Stimulated activated CD4-positive, alpha-beta T cell treated with anti-CD3 and anti-CD28 coated beads, Interleukin-4, amount 100 ng/mL, for 1 hour (primary cell): ENCODE measurements around the gene TAF4.
"Not testable (repeated sequence)": the region's sequence is repeated elsewhere in the genome, so short reads cannot be mapped to it uniquely, and the experiment has no call there.

Source experiments
- DNase-seq: peaks from one replicate; pipeline ENCODE4 v3.0.0-alpha.2; 2020

Gene TAF4

DNA sequence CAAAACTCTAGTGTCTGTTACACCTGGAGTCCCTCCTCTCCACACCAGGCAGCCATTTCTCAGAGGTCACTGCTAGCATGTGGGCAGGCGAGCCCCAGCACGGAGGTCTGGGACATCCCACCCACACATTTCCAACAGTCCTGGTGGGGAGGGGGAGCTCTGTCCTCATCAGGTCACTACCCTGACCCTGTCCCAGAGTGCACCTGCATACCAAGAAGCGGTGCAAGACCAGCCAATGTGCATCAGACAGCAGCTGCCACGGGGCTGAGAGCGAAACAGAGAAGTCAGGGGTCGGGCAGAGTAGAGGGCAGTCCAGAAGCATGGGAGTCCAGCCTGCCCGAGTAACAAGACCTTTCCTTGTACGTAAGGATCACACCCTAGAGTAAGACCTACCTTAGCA, 71.1 kb downstream of the TAF4 start:
- DNase-seq: no peak

DNA sequence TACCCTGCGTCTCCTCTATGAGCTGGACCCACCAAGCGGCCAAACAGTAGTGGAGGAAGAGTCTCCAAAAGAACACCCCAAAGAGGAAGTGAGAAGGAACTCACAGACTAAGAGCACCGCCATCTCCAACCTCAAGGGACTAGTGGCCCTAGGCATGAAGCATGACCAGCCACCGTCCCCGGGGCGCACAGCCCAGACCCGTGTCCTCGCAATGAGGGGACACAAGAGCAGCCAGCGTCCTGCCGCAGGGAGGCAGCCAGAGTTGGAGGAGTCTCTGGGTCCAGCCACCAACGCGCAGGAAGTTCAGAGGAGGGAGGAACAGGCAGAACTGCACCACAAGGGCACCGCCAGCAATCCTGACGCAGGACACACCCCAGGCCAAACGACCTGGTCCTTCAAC, 72.6 kb downstream of the TAF4 start:
- DNase-seq: no peak

DNA sequence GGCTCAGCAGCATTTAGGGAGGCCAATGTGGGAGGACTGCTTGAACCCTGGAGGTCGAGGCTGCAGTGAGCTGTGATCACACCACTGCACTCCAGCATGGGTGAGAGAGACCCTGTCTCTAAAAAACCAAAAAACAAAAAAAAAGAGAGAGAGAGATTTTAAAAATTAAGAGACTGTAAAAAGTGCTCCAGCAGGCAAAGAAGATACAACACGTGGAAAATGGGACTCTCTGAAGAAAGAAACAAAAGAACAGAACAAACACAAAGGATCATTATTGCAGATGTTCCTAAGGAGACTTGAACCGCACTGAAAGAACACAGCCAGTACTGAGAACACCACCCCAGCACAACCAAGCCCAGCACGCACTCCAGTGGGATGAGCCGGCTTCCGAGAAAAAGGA, 74.2 kb downstream of the TAF4 start:
- DNase-seq: no peak

DNA sequence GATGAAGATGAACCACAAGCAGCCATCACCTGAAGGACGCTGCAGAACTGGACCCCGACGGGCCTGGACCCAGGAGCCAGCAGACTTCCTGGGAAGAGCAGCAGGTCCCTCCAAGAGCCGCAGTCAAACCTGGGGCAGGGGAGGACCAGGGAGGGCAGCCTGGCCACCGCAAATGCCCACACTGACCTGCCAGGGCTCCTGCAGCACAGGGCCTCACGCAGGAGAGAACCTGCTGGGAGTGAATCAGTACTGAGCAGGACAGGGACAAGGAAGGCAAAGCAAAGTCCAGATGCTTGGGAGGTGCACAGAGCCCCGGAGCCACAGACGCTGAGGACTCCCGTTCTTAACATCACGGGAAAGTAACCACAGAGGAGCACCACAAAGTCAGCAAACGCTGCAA, 75.2 kb downstream of the TAF4 start:
- no peak for DNase-seq

DNA sequence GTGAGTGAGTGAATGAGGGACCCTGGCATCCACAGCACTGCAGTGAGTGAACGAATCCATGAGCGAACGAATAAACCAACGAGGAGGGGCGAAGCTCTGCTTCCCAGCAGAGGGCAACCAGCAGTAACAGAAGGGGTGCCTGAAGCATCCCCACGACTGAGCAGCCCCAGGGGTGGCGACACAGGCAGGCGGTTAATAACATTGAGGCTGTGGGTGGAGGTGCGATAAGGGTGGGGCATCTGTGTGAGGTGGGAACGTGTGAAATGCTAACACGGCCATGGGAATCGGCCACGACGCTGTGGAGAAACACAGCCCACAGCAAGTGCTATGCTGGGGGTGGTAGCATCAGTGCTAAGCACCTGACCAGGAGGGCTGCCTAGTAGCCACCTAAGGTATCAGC, 75.9 kb downstream of the TAF4 start:
- DNase-seq: no peak

DNA sequence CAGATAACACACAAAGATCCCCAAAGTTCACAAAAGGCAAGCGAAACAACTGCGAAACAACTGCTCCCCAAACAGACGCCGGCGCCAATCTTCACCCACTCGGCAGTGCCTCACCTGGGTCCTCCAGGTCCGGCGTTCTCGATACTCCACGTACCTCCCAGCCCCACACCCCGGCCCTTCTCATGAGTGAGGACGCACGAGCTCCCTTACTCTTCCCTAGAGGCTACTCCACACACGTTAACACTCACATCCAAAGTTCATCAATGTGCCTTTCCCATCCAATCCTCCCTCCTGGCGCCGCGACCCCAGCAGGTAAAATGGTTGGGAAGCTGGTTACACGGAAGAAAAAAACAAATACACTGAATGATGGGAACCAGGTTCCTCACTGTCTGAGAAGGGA, 77.0 kb downstream of the TAF4 start:
- DNase-seq: no peak

DNA sequence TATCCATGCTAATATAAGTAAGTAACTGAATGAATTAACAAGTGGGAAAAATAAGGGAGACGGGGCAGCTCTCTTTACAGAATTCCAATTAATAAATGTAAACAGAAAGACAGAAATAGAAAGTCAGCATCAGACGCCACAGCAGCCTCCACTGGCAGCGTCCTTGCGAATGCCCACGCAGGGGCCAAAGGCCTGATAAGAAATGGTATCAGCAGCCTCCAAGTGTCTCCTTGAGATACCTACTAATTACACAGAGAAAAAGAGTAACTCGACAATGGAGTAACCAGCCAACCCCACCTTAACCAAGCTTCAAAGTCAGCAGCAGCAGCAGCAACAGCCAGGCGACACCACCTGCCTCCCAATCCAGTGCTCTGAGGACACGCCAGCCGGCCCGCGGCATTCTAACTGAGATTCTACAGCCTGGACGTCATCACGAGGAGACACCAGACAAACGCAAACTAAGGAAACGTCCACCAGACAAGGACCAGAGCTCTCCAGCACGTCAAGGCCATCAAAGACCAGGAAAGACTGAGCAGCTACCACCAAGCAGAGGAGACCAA, 78.8 kb downstream of the TAF4 start:
- no peak for DNase-seq

DNA sequence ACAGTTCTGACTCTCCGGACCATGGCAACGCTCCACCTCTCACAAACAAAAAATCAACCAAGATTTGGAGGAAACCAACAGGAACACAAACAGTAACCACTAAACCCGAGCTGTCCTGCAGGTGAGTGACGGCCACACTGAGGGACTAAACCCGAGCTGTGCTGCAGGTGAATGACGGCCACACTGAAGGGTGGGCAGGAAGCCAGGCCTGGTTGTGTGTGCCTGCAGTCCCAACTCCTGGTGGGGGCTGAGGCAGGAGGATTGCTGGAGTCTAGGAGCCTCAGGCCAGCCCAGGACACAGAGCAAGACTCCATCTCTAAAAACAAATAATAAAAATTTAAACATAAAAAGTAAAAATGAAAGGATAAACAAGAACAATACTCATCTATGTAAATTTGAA, 80.6 kb downstream of the TAF4 start:
- no peak for DNase-seq

DNA sequence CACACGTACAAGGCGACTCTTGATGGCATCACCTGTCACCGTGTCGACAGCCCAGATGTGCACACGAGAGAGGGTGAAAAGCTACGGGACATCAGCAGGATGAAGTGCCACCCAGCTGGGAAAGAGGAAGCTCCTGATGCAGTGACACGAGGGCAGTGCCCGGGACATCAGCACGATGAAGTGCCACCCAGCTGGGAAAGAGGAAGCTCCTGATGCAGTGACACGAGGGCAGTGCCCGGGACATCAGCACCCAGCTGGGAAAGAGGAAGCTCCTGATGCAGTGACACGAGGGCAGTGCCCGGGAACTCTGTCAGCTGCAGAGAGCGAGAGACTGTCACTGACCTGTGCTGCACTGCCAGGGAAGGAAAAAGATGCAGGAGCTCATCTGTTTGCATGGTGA, 81.2 kb downstream of the TAF4 start:
- not testable (repeated sequence) for DNase-seq

DNA sequence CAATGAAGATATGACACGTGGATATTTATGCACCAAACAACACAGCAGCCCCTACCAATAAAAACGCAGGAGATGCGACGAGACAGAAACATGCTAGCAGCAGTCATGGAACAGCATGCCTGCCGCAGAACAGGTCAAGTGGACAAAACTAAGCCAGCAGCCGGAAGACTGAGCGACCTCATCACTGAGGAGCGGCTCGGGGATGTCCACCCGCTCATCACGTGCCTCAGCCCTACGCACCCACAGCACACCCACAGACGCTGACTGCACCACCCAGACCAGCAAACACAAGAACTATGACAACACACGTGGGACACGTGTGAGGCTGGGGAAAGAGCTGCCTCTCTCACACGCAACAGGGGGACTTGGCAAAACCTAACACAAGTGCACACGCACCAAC, 81.7 kb downstream of the TAF4 start:
- no peak for DNase-seq

DNA sequence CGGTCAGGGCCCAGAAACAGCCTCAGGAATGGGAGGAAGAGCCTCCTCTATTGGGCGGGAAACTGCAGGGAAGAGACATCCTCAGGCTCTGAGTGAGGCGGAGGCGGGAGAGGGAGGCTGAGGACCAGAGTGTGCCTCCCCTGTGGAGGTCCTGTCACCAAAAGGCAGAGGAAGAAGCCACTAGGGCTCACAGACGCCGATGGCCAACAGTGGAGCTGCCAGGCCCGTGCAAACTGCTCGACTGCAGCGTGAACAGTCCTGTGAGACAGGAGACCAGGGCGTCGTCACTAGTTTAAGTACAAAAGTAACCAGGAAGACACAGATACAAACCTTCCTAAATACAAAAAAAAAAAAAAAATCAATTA, 82.7 kb downstream of the TAF4 start:
- no peak for DNase-seq

DNA sequence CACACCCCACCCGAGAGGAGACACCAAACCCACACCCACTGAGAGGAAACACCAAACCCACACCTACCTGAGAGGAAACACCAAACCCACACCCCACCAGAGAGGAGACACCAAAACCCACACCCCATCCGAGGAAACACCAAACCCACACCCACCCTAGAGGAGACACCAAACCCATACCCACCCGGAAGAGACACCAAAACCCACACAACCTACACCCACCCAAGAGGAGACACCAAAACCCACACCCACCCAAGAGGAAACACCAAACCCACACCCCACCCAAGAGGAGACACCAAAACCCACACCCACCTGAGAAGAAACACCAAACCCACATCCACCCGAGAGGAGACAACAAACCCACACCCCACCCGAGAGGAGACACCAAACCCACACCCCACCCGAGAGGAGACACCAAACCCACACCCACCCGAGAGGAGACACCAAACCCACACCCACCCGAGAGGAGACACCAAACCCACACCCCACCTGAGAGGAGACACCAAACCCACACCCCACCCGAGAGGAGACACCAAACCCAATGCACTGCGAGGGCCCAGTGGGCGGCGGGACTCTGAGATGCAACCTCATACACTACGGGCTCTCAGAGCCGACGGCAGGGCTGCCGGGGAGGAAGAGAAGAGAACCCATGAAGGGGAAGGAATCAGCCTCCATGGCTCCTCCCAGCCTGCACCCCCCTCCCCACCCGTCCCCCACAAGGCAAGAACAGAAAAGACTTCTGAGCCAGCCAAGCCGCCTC, 83.3 kb downstream of the TAF4 start:
- no peak for DNase-seq

DNA sequence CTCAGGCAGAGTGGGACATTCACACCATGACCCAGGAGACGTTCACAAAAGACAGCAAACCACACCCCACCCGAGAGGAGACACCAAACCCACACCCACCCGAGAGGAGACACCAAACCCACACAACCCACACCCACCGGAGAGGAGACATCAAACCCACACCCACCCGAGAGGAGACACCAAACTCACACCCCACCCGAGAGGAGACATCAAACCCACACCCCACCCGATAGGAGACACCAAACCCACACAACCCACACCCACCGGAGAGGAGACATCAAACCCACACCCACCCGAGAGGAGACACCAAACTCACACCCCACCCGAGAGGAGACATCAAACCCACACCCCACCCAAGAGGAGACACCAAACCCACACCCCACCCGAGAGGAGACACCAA, 84.0 kb downstream of the TAF4 start:
- DNase-seq: not testable (repeated sequence)

DNA sequence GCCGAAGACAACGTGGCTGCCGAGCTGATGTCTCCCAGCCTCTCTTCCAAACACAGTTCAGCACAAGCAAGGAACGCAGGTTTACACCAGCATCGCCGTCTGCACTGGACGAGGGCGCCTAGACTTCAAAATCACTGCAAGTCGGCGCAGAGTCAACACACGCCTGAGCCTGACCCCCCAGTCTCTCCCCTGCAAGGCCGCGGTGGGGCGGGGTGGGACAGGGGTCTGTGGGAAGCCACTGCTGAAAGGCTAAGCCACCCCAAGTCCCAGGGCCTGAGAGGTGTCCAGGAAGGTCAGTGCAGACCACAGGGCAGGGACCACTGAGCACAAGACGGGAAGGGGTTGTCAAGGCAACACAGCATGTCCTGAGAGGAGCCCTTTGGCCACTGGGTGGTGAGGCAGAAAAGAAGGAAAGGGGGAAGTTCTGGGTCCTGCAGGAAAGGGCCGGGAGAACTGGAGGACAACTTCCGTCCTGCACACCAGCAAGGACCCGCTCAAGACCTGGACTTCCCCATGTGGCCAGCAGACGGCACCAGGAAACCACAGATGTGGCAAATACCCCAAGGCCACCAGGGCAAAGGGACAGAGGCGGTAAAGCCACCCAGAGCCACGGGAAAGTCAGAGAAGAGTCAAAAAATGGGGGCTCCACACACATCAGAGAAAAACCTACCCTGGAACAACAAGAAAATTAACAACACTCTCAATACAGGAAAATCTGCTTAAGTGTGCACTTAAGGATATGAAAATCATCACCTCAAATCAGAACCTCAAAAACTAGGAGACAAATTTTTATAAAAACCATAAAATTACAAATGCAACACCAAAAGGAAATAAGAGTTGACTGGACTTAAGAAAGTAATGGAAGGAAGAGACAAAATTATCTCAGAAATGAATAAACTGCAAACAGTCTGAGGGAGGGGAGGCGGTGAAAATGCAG, 84.8 kb downstream of the TAF4 start:
- no peak for DNase-seq

DNA sequence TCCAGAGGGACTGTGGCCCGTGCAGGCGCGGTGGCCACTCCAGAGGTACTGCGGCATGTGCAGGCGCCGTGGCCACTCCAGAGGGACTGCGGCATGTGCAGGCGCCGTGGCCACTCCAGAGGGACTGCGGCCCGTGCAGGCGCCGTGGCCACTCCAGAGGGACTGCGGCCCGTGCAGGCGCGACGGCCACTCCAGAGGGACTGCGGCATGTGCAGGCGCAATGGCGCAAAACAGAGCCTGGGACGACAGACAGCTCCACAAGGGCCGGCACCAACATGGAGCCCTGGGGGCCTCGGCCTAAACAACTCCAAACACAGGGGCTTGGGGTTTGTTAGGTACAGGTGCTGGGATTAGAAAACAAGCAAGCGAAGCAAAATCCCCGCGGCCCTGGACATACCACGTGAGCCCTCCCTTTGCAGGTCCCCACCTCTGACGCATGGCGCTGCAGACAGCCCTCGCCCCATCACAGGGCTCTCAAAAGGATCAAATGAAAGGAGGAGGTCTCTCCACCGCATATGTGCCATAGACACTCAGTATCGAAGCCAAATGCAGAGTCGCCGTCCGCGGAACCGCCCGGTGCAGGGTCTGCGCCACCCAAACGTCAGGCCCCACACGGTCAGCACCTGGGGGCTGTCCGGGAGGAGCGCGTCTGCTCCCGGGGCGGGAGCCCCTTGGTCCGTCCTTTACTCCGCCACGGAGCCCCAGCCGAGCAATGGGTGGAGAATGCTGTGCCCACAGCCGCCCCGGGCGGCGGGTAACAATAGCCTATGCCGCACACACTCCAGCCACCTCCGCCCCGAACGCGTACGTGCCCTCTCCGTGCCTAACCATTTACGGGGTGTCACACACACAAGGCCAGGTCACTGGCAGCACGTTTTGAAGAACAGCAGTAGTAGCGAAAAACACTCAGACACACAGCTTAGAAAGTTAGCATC, 85.7 kb downstream of the TAF4 start:
- DNase-seq: no peak

DNA sequence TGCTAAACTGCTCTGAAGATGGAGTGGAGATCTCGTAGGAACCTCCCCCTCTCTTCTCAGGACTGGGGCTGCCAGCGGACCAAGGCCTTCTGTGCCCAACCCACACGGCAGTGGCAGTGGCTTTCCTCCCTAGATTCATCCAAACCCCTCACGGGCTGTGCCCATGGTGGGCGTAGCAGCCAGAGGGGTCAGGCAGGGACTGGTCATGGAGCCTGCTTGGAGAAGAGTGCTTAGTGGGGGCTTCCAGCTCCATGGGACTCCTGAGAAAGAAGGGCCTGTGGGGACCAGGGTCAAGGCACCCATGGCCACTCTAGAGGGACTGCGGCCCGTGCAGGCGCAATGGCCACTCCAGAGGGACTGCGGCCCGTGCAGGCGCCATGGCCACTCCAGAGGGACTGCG, 86.6 kb downstream of the TAF4 start:
- no peak for DNase-seq

DNA sequence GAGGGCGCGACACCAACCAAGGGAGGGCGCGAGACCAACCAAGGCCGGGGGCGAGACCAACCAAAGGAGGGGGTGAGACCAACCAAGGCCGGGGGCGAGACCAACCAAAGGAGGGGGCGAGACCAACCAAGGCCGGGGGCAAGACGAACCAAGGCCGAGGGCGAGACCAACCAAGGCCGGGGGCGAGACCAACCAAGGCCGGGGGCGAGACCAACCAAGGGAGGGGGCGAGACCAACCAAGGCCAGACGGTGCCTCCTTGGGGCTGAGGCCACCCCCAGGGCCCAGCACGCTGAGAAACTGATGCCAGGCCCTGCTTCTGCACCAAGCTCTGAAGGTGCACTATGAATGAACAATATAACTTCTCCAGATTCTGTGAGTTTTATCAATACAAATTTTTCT, 87.2 kb downstream of the TAF4 start:
- no peak for DNase-seq

DNA sequence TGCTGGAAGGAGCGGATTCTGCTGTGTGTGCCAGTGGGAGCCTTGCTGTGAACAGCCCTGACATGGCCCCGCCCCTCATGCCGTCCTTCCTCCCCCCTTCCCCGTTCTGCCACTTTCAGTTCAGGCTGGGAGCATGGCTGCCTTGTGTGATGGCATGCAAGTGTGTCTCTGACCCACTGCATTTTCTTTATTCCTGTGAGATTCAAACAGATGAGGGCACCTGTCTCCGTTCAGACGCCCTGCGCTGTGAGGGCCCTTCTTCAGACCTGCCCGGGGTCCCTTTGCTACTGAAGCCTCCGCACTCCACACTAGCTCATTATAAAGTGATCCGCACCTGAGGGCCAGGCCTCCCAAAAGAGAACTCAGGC, 88.3 kb downstream of the TAF4 start:
- DNase-seq: no peak

DNA sequence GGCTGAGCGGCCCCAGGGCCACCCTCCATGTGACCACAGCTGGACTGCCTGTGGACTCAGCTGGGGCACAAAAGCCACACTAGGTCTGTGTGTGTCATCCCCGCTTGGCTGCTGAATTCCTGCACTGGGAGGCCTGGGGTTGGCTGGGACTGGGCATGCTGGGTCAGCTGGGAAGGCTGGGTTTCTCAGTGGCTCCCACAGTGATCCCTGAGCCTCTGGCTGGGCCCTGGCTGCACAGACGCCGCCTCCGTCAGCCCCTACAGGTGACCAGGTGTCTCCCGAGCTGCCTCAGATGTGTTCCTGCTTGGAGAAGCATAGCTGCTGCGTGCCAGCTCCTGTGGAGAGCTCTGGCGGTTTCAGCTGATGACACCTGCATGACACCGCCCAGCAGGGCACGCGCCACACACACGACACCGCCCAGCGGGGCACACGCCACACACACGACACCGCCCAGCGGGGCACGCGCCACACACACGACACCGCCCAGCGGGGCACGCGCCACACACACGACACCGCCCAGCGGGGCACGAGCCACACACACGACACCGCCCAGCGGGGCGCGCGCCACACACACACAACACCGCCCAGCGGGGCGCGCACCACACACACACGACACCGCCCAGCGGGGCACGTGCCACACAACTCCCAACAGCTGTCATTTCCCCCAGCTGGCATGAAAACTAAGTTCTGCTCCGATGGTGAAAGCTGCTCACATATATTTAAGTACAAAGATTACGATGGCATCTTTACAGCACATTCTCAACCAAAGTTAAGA, 88.8 kb downstream of the TAF4 start:
- no peak for DNase-seq

DNA sequence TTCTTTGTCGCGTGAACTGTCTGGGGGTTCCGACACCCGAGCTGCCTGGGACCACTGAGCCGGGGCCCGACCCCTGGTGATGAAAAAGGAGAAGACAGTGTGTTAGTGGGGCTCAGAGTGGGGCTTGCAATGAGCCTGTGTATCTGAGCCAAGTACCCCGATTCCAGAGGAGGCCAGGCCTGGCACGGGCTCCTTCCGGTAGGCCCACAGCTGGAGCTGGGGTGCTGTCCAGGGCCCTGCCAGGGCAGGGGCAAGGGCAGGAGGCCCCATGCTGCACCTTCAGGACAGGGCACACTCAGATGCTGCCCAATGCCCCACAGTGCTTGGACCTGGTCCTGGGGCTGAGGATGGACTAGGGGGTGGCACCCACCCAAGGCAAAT, 89.4 kb downstream of the TAF4 start:
- no peak for DNase-seq

DNA sequence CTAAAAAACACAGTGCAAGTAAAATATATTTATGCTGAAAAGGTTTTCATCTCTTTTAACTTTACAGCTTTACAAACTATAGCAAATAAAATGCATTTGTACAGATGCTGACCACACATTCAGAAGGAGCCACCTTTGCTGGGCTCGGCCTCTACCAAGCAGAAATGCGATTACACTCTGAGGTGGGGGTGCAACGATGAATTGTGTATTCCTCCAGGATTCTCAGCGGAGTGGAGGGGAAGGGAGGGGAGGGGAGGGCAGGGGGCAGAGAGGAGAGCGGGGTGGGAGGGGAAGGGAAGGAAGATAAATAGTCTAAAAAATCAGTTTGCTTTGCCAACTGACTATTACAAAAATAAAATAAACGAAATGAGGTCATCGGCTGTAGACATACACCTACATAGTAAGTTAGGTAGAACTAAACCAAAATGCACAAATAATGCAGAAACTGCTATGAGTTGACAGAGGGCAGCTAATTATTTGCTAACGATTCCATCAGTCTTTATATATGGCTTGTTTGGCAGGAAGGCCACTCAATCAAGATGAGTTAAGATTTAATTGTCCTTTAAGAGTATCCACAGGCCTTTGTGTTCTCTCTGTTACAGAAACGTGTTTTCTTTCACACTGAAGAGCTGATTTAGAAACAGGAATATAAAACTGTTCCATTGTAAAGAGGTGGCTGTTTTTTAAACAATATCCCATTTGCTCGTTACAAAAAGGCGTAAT, 90.1 kb downstream of the TAF4 start:
- no peak for DNase-seq

DNA sequence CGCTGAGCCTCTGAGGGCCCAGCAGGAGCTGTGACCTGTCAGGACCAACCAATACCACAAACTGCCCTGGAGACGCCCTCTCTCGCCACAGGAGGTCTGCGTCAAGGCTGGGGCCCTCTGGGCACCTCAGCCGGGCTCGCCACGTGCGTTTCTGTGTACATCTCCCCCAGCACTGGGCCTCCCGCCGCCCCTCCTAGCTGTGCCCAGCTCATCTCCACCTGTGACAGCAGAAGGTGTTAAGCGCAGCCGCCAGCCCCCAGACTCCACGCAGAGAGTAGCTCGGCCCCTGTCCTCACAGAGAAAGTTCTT, 91.4 kb downstream of the TAF4 start:
- DNase-seq: no peak
